ENCODE results near the gene CCR5.
A peak's percentile ranks its signal among the peaks of the same experiment; 100 is the strongest.
"Not testable (repeated sequence)": the region's sequence is repeated elsewhere in the genome, so short reads cannot be mapped to it uniquely, and the experiment has no call there.

Gene CCR5

DNA sequence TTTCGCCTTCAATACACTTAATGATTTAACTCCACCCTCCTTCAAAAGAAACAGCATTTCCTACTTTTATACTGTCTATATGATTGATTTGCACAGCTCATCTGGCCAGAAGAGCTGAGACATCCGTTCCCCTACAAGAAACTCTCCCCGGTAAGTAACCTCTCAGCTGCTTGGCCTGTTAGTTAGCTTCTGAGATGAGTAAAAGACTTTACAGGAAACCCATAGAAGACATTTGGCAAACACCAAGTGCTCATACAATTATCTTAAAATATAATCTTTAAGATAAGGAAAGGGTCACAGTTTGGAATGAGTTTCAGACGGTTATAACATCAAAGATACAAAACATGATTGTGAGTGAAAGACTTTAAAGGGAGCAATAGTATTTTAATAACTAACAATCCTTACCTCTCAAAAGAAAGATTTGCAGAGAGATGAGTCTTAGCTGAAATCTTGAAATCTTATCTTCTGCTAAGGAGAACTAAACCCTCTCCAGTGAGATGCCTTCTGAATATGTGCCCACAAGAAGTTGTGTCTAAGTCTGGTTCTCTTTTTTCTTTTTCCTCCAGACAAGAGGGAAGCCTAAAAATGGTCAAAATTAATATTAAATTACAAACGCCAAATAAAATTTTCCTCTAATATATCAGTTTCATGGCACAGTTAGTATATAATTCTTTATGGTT lies at the start of gene CCR5:
CCR5 (plus strand) TSS at position 108 of the 680 bp plus-strand sequence. CDS start 1,957 bp downstream, outside the sequence.
- DNase-seq, result no peak

DNA sequence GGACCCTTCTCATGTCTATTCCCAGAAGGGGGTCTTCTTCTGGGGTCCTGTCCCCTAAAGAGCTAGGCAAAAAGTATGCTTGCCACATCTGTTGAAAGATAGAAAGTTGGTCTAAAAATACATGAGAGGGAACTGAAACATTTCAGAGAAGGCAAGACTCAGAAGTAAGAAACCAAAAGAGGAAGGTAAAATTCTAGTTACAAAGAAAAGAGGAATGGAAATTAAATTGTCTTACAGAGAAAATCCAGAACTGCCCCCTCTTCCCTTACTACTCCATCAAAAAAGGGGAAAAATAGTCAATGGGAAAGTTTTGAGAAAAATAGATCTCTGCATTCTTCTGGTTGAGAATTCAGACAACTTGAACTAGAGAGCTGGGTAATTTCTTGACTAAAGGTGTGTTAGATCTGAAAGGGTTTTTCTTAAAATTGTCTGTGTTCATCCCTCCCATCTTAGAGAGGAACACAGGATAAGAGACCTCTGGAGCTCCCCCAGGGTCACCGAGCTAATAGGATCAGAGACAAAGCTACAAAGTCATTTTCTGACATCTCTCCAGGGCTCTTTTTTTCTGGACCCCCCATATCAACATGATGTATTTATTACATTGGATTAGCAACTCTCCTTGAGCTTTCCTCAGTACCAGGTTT lies 49.2 kb upstream of the CCR5 start:
- DNase-seq, result no peak

DNA sequence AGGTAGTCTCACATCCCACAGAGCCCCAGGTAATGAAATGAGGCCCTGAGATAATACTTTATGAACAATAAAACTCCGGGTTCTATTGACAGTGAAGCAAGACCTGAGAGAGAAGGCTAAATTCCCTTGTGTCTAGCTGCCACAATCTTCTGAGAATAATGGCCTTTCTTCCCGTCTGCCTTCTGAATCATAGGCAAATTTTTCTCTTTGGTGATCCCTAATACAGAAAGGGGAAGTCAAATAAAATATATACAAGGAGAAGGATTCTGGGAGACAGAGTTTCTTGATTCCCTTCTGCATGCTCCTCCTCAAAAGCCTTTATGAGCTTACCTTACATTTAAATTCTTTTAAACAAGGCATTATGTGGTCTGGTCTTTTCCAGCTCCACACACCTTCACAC lies 46.7 kb upstream of the CCR5 start:
- no peak for DNase-seq

DNA sequence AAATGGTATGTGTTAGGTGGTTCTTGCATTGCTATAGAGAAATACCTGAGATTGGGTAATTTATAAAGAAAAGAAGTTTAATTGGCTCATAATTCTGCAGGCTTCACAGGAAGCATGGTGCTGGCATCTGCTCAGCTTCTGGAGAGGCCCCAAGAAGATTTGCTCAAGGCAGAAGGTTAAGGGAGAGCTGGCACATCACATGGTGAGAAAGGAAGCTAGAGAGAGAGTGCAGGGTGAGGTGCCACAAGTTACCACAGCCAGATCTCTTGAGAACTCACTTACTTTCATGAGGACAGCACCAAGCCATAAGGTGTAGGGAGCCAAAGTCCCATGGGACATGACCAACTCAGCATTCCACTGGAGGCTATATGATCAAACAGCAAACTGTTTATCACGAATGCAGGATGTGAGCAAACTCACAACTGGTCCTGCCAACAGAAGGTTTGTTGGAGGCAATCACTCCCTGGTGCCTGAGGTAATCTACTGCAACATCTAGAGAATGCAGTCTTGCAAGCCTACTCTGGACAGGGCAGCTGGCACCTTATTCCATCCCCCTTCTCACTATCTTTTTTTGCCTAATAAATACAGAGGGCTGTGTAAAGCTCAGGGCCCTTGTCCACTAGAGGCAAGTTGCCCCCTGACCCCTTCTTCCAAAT lies 45.0 kb upstream of the CCR5 start:
- DNase-seq, result no peak

DNA sequence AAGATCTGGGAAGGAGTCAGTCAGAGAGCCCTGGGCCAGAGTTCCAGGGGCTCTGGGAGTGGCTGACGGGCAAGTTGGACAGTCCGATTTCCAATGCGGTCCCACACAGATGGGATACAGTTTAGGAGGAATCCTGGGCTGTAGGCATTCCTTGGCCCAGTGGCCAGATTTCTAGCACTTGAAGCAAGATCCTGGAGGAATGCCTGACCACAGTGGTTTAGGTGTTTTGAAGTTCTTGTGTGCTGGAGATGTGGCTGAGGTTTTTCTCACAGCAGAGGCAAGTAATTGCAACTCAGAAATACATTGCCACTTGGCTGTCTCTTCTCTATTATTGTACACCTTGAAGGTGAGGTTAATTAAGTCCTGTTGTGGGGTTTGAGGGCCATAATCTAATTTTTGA lies 40.1 kb upstream of the CCR5 start:
- not testable (repeated sequence) for DNase-seq

DNA sequence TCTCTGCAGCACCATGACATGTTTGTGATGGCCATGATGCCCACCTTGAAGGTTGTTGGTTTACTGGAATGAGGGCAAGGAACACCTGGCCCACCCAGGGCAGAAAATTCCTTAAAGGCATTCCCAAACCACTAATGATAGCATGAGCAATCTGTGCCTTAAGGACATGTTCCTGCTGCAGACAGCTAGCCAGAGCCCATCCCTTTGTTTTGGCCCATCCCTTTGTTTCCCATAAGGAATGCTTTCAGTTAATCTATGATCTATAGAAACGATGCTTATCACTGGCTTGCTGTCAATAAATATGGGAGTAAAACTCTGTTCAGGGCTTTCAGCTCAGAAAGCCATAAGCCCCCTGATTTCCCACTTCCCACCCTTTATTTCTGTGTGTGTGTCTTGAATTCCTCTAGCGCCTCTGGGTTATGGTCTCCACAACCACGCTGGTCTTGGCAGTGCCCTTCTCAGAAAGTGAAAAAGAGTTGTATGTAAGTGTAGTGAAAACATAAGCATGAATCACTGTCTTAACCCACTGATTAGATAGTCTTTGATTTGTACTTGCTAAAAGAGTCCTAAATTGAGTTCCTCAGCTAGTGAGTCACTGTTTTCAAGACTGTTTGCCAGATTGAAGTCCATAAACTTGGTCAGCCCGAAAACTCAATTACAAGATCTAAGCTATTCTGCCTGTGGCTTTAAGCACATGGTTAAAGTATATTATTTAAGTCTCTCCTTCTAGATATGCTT lies 35.8 kb upstream of the CCR5 start:
- DNase-seq, result no peak

DNA sequence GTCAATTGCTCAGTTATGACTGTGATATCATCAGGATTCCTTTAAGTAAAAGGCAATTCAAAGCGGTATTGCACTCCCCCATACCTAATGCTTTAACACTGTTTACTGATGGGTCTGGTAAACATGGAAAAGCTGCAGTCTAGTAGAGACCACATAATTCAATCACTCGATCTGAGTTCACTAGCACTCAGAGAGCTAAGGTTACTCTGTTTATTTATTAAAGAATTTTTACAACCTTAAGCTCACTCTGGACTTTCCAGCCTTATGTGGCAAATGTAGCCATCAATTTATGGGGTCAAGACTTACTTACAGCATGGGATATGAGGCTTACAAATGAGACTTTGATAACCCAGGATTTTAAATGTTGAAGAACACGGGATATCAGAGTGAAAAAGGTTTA lies 35.2 kb upstream of the CCR5 start:
- no peak for DNase-seq

DNA sequence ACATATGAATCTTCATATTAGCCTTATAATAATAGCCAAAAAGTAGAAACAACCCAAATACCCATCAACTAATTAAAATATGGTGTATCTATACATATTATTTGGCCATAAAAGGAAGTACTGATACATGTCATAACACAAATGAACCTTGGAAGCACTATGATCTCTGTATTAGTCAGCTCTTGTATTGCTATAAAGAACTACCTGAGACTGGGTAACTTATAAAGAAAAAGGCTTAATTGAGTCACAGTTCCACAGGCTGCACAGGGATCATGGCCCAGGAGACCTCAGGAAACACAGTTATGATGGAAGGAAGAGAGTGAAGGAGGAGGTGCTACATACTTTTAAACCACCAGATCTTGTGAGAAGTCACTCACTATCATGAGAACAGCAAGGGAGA lies 32.8 kb upstream of the CCR5 start:
- DNase-seq, result no peak

DNA sequence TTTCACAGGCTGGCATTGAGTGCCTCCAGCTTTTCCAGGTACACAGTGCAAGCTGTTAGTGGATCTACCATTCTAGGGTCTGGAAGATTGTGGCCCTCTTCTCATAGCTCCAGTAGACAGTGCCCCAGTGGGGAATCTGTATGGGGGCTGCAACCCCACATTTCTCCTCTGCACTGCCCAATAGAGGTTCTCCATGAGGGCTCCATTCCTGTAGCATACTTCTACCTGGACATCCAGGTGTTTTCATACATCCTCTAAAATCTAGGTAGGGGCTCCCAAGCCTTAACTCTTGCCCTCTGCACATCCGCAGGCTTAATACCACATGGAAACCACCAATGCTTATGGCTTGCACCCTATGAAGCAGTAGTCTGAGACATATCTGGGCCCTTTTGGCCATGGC lies 31.9 kb upstream of the CCR5 start:
- no peak for DNase-seq

DNA sequence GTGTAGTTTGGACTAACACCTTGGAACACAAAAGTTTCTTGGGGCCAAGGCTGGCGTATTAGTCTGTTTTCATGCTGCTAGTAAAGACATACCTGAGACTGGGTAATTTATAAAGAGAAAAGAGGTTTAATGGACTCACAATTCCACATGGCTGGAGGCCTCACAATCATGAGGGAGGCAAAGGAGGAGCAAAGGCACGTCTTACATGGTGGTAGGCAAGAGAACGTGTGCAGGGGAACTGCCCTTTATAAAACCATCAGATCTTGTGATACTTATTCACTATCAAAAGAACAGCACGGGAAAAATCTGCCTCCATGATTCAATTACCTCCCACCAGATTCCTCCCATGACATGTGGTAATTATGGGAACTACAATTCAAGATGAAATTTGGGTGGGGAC lies 26.3 kb upstream of the CCR5 start:
- DNase-seq, result no peak

DNA sequence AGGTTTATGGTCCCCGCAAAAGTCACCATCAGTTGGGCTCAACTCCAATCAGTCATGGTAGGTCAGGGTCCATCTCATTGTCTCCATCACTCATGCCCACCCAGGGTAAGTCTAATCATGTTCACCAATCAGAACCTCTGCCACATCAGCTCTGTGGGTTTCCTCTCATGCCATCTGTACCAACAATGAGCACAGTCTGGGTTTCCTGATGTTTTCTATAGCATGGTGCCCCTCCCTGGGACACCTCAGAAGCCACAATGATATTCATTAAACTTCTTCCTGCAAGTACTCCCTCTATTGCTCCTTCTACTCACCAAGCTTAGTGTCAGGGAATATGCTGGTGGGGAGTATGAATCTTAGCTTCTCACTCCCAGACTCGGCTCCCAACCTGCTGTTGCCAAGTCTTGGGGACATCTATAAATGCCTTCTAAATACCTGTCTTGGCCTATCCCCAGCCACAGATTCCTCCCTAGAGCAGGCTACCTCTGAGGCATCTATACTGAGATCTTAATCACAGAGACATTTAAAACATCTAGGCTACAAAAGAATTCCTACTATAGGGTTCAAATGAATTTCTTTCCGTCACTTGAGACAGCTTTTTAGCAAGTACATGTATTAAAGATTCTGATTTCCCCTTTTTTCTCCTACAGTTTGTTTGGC lies 21.8 kb upstream of the CCR5 start:
- DNase-seq, result no peak

DNA sequence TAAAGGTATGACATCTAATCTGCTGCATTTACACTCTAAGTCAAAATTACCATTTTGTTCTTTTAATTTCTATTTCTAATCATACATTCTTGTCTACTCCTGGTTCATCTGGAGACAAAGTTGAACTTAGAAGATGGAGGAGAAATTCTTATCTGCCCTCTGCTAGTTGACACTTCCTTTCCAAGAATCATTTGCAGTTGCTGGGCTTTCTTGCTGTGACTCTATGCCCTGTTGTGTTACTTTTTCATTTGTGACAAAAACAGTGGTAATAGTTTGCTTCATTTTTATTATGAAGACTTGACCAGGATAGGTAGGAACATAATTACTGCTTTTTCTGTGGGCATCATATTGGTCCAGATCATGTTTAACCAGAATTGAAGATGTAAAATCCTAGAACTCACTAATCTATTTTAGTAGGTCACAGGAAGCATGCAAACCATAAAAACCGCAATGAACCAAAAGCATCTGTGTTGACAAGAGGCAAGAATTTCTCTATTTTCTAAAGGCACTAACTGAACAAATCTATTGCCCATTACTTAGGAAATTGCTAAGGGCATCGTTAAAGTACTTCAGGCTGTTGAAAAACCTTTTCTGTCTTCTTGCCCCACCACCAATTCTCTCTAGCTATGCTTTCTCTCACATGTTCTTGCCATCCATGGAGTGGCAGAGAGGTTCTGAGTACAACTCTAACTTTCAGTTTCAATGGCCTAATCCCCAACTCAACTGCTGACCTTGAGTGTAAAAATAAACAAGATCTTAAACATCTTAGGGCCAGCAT lies 21.1 kb upstream of the CCR5 start:
- no peak for DNase-seq

DNA sequence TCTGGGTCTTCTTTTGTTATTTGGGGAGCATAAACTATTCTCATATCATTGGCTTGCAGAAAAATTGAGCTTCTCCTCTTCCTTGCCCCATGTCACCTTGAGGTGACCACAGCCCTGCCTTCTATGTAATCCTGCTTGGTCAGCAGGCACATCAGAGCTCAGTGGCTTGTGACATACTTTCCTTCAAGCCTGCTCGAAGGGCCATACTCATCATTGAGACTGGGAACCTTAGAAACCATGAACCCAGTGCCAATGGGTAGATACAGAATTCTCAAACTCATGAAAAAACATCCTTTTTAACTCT lies 20.5 kb upstream of the CCR5 start:
- no peak for DNase-seq

DNA sequence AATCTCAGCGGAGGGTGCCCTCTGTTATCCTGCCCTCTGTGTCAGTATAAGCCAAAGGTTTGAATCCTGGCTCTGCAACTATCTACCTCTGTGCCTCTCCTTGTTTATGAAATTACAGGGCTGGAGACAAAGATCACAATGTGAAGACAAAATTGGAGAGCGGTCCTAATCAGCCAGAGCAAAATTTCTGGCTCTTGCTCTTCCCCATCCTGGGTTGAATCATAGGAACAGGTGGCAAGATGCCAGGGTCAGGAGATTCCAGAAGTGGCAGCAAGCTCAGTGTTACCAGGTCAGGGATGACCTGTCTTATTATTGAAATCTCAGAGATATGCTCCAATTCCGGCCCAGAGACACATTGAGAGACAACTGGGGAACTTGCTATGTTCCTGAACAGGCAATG lies 19.1 kb upstream of the CCR5 start:
- no peak for DNase-seq

DNA sequence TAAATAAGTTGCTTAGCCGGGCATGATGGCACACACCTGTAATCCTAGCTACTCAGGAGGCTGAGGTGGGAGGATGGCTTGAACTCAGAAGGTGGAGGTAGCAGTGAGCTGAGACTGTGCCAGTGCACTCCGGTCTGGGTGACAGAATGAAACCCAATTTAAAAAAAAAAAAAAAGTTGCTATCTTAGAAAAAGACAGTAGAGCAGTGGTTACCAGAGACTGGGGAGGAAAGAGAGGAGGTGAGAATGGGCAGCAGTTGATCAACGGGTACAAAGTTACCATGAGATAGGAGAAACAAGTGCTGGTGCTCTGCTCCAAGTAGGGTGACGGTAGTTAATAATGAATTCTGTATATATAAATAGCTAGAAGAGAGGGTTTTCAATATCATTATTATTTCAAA lies 17.7 kb upstream of the CCR5 start:
- DNase-seq, result no peak

DNA sequence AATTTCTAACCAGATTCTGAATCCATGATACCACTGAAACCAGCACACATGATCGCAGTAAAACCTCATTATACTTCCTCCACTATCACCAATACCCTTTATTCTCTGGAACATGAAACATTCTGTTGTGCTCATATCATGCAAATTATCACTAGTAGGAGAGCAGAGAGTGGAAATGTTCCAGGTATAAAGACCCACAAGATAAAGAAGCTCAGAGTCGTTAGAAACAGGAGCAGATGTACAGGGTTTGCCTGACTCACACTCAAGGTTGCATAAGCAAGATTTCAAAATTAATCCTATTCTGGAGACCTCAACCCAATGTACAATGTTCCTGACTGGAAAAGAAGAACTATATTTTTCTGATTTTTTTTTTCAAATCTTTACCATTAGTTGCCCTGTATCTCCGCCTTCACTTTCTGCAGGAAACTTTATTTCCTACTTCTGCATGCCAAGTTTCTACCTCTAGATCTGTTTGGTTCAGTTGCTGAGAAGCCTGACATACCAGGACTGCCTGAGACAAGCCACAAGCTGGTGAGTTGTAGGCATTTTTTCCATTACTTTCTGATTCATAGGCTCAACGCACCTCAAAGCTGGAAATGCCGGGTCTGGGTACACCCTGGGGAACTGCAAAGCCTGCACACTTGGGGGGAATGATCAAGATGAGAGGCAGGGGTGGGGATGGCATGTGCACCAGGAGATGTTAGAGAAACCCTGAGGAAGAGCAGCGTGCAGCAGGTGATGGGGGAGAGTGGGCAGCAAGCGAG lies 16.9 kb upstream of the CCR5 start, which contains the start of gene CCR2:
CCR2 (plus strand) TSS at position 465 of the 764 bp plus-strand sequence. CDS start 3,417 bp downstream, outside the sequence.
- DNase-seq, result peak; percentile 16

DNA sequence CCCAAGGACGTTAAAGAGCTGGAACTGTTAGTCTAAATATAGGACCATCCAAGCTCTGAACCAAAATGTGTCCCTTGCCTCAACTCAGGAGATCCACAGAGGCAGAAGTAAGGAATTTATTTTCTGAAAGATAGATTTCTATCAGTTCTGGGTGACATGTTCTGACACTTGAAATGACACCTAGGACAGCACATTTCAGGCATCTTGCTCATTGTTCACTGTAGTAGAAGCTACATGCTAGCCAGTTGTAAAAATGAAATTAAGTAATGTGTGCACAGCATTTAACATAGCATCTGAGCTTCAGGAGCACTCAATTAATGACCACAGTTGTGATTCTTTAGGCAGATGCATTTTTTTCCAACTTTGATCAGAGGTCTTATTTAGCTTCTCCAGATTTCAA lies 16.3 kb upstream of the CCR5 start:
- DNase-seq, result no peak

DNA sequence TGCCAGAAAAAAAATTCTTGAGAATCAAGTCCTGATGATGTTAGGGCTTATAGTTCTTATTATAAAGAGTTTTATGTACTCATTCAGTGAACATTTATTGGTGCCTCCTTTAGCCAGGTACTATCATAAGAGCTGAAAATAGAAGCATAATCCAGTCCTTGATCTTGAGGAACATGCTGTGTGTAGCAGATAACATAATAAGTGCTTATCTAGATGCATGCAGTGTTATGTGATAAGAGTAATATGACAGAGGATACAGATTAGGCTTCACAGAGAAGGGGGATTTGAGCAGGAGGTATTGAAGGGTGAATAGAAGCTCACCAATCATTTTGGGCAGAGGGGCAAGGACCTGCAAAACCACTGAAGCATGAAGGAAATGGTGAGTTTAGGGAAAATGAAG lies 15.8 kb upstream of the CCR5 start:
- DNase-seq, result no peak

DNA sequence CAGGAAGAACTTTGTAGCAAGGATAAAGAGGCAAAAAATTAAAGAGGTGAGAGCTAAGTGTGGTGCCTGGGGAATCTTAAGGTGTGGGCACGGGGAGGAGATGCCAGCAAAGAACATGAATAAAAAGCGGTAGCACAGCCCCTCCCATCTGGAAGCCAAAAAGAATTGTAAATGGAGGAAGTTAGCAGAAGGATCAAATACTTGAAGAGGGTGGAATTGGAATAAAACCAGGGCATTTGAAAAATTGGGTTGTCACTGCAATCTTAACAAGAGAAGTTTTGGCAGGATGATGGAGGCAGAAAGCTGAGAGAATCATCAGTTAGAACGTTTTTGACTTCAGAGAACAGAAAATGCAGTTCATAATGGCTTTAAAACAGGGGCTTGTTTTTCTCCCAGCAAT lies 14.5 kb upstream of the CCR5 start:
- no peak for DNase-seq

DNA sequence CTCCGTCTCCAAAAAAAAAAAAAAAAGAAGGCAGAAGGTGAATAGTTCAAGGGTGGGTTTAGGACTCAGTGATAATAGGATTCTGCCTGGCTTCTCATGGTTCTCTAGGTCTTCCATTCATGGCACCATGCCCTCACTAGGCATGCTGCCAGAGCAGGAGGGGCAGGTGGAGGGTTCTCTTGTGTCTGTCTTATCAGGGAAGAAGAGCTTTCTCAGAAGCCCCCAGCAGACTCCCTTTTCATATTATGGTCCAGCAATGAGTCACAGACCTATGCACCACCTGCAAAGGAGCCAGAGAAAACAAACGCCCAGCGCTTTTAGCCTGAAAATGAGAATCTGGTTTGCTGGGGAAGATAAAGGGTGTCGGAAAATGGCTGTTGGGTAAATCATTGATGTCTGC lies 13.8 kb upstream of the CCR5 start:
- no peak for DNase-seq

DNA sequence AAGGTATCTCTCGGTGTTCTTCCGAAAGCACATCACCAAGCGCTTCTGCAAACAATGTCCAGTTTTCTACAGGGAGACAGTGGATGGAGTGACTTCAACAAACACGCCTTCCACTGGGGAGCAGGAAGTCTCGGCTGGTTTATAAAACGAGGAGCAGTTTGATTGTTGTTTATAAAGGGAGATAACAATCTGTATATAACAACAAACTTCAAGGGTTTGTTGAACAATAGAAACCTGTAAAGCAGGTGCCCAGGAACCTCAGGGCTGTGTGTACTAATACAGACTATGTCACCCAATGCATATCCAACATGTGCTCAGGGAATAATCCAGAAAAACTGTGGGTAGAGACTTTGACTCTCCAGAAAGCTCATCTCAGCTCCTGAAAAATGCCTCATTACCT lies 12.3 kb upstream of the CCR5 start:
- no peak for DNase-seq

All from activated CD4-positive, alpha-beta T cell treated with anti-CD3 and anti-CD28 coated beads, Interleukin-2, amount 50 U/mL, for 1 hour (primary cell).